GM12878 (cell line): Measurements from ENCODE around the gene TNFRSF1A. TPM values are rescaled to one million over a fixed set of nuclear protein-coding genes. Genes with fewer than 3 reads are reported as not detected.

Experiments used
- CHD4 ChIP-seq: fragments of 200-600 bp; sonication (generic); IDR thresholded peaks from 2 replicates; pipeline ENCODE4 v1.6.1; 2016; ENCODE audit warnings: mild to moderate bottlenecking
- CUX1 ChIP-seq: IDR thresholded peaks from 2 replicates; pipeline ENCODE4 v1.6.1; 2012; ENCODE audit warnings: improper control_type of control experiment, low read depth, low read length; ENCODE audit not compliant: insufficient replicate concordance
- DPF2 ChIP-seq: fragments of 450-650 bp; IDR thresholded peaks from 2 replicates; pipeline ENCODE4 v1.6.1; 2017; ENCODE audit warnings: mild to moderate bottlenecking
- EED ChIP-seq: sonication (generic); IDR thresholded peaks from 2 replicates; pipeline ENCODE4 v1.6.1; 2016; ENCODE audit warnings: antibody characterized with exemption, low read depth
- ESRRA ChIP-seq: IDR thresholded peaks from 2 replicates; pipeline ENCODE4 v1.6.1; 2012; ENCODE audit warnings: mild to moderate bottlenecking, low read length, improper control_type of control experiment
- NFXL1 ChIP-seq: fragments of 450-650 bp; IDR thresholded peaks from 2 replicates; pipeline ENCODE4 v1.6.1; 2017; ENCODE audit warnings: antibody characterized with exemption, mild to moderate bottlenecking, borderline replicate concordance
- POU2F2 ChIP-seq: IDR thresholded peaks from 3 replicates; pipeline ENCODE4 v1.6.1; 2011; ENCODE audit warnings: low read depth, mild to moderate bottlenecking, low read length, borderline replicate concordance
- RAD51 ChIP-seq: fragments of 450-650 bp; IDR thresholded peaks from 2 replicates; pipeline ENCODE4 v1.6.1; 2016; ENCODE audit warnings: moderate library complexity, mild to moderate bottlenecking, inconsistent platforms
- RELB ChIP-seq: fragments of 450-650 bp; IDR thresholded peaks from 2 replicates; pipeline ENCODE4 v1.6.1; 2017; ENCODE audit warnings: low read depth, mild to moderate bottlenecking, moderate library complexity
- TBL1XR1 ChIP-seq: IDR thresholded peaks from 2 replicates; pipeline ENCODE4 v1.6.1; 2012; ENCODE audit warnings: low read depth, low read length, improper control_type of control experiment
- ZBTB11 ChIP-seq: fragments of 450-650 bp; formaldehyde crosslinking; IDR thresholded peaks from 2 replicates; pipeline ENCODE4 v1.5.0; 2022; ENCODE audit warnings: mild to moderate bottlenecking, missing genetic modification characterization
- ZNF217 ChIP-seq: fragments of 450-650 bp; IDR thresholded peaks from 2 replicates; pipeline ENCODE4 v1.6.1; 2017; ENCODE audit warnings: antibody characterized with exemption, mild to moderate bottlenecking
- polyA plus RNA-seq, 11 experiments: library from polyadenylated mRNA; depleted of rRNA in 4 of 11; unstranded in 6 of 11; stranded (reverse) in 5 of 11; fragments of >200 nt; fragmentation: Nextera tagmentation in 4 of 11; fragmentation: Illumina TruSeq in 1 of 11; extraction: Ambion mirVana in 4 of 11; extraction: Trizol in 1 of 11; gene quantifications; 1 replicate in 1 of 11; 2 replicates in 10 of 11; pipeline versions ENCODE4 v1.2.1 to v1.2.3, GENCODE V29; 2011 to 2016; ENCODE audit warnings: inconsistent platforms in 2 of 11, missing spikeins in 2 of 11, low read depth in 1 of 11
- total RNA-seq, 4 experiments: library from RNA; depleted of rRNA in 3 of 4; stranded (reverse); fragments of >200 nt in 3 of 4; fragmentation: Illumina TruSeq in 1 of 4; extraction: Trizol in 1 of 4; gene quantifications; 2 replicates each; pipeline versions ENCODE4 v1.2.1 to v1.2.3, GENCODE V29; 2013 to 2021
- TF ChIP-seq, protein P1 (sequence below): fragments of 450-650 bp; IDR thresholded peaks from 2 replicates; pipeline ENCODE4 v1.6.1; 2014; ENCODE audit warnings: mild to moderate bottlenecking
- TF ChIP-seq, protein P2 (sequence below): IDR thresholded peaks from 2 replicates; pipeline ENCODE4 v1.6.1; 2011; ENCODE audit warnings: borderline replicate concordance, low read depth, mild to moderate bottlenecking, moderate library complexity, low read length; ENCODE audit not compliant: insufficient read depth, poor library complexity, severe bottlenecking
- TF ChIP-seq, protein P3 (sequence below): fragments of 450-650 bp; IDR thresholded peaks from 2 replicates; pipeline ENCODE4 v1.6.1; 2016; ENCODE audit warnings: mild to moderate bottlenecking

The TNFRSF1A gene
- total and polyA plus RNA-seq, 10 of the 15 experiments (the other 5 are each of a cell fraction or from before 2014, with no cell fraction given) = 0.24 to 16.5 (median 13.0) TPM

GRCh38 chr12:6323340-6323994 is 18.4 kb downstream of the TNFRSF1A start (continued):
- TF ChIP-seq CUX1 (peak; percentile 71), ZNF217 (no peak), ESRRA (no peak), ZBTB11 (CRISPR knock-in tag) (no peak), POU2F2 (no peak), RELB (peak; percentile 92), RAD51 (no peak), NFXL1 (no peak), DPF2 (peak; percentile 71), CHD4 (no peak), EED (peak; percentile 78), TBL1XR1 (no peak)
- TF ChIP-seq, protein P1, sequence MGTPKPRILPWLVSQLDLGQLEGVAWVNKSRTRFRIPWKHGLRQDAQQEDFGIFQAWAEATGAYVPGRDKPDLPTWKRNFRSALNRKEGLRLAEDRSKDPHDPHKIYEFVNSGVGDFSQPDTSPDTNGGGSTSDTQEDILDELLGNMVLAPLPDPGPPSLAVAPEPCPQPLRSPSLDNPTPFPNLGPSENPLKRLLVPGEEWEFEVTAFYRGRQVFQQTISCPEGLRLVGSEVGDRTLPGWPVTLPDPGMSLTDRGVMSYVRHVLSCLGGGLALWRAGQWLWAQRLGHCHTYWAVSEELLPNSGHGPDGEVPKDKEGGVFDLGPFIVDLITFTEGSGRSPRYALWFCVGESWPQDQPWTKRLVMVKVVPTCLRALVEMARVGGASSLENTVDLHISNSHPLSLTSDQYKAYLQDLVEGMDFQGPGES = no peak
- TF ChIP-seq, protein P2, sequence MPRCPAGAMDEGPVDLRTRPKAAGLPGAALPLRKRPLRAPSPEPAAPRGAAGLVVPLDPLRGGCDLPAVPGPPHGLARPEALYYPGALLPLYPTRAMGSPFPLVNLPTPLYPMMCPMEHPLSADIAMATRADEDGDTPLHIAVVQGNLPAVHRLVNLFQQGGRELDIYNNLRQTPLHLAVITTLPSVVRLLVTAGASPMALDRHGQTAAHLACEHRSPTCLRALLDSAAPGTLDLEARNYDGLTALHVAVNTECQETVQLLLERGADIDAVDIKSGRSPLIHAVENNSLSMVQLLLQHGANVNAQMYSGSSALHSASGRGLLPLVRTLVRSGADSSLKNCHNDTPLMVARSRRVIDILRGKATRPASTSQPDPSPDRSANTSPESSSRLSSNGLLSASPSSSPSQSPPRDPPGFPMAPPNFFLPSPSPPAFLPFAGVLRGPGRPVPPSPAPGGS = no peak
- TF ChIP-seq, protein P3, sequence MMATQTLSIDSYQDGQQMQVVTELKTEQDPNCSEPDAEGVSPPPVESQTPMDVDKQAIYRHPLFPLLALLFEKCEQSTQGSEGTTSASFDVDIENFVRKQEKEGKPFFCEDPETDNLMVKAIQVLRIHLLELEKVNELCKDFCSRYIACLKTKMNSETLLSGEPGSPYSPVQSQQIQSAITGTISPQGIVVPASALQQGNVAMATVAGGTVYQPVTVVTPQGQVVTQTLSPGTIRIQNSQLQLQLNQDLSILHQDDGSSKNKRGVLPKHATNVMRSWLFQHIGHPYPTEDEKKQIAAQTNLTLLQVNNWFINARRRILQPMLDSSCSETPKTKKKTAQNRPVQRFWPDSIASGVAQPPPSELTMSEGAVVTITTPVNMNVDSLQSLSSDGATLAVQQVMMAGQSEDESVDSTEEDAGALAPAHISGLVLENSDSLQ = peak; percentile 14; the same call in 1 of the 2 replicates
